Stimulated activated naive CD8-positive, alpha-beta T cell treated with anti-CD3 and anti-CD28 coated beads, Interleukin-15, amount 100 ng/mL, for 72 hours (primary cell): ENCODE measurements around the gene KCNK3.
A peak's percentile ranks its signal among the peaks of the same experiment; 100 is the strongest.
"Not testable (repeated sequence)": the region's sequence is repeated elsewhere in the genome, so short reads cannot be mapped to it uniquely, and the experiment has no call there.

Experiments
- ATAC-seq: fragments of 150-1000 bp; cut with Tn5 transposase; 2 replicates; pipeline ENCODE4 v1.10.0; 2021; ENCODE audit warnings: mild to moderate bottlenecking, moderate library complexity
- DNase-seq, 2 donors: peaks; one replicate each; pipeline ENCODE4 v3.0.0; 2021 to 2022
- H3K27ac Mint-ChIP-seq, 2 donors: one replicate each; pipeline ENCODE4 v1.8.0; 2022; ENCODE audit warnings: mild to moderate bottlenecking in 2 of 2, mixed read lengths in 2 of 2, moderate library complexity in 2 of 2
- H3K27me3 Mint-ChIP-seq: one replicate; pipeline ENCODE4 v1.8.0; 2022; ENCODE audit warnings: mixed read lengths
- H3K4me1 Mint-ChIP-seq: one replicate; pipeline ENCODE4 v1.8.0; 2022; ENCODE audit warnings: mild to moderate bottlenecking, mixed read lengths
- H3K4me3 Mint-ChIP-seq, 2 donors: one replicate each; pipeline ENCODE4 v1.8.0; 2022; ENCODE audit warnings: mild to moderate bottlenecking in 2 of 2, mixed read lengths in 2 of 2, moderate library complexity in 1 of 2
- H3K9me3 Mint-ChIP-seq, 2 donors: one replicate each; pipeline ENCODE4 v1.8.0; 2022; ENCODE audit warnings: mixed read lengths in 2 of 2

Gene KCNK3

DNA sequence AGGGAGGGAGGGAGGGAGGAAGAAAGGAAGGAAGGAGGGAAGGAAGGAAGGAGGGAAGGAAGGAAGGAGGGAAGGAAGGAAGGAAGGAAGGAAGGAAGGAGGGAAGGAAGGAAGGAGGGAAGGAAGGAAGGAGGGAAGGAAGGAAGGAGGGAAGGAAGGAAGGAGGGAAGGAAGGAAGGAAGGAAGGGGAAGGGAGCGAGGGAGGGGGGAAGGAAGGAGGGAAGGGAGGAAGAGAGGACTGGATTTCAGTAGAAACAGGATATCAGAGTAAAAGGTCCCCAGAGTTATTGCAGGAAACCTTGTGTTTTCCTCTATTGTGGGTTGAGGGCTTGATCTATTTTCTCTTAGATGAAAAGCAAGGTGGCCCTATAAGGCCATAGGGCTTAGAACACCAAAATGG, 37.4 kb upstream of the KCNK3 start:
- Mint-ChIP-seq H3K27me3 (peaks cover 33% of the 10 kb centered on the region), H3K9me3 (peaks cover 6 to 18% of the 10 kb centered on the region in 2 donors)
- H3K27ac Mint-ChIP-seq, H3K4me1 Mint-ChIP-seq, DNase-seq, ATAC-seq, H3K4me3 Mint-ChIP-seq: not testable (repeated sequence)

DNA sequence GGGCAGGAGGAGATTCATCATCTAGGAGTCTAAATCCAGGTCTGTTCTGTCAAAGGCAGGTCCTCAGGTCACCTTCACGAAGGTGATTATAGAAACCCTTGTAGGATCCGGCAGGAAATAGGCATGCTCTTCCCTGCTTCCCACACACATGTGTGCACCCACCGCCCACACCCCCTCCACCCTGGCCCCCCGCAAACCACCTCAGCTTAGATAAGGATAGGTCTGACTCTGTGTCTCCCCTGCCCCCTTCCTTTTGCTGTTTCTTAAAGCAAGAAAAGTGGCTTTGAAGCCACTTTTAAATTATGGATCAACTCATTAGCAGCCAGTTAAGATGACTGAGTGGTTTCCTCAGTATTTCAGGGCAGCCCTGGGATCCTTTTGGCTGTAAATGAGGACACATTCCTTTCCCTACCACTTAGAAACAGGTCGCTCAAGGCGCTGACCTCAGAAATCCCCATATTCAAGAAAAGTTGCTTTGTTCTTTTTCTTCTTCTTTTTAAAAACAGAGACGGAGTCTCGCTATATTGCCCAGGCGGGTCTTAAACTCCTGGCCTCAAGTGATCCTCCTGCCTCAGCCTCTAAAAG, 36.8 kb upstream of the KCNK3 start:
- no peak overlapping the region for H3K4me3 Mint-ChIP-seq
- DNase-seq (no peak), ATAC-seq (no peak)
- H3K27ac Mint-ChIP-seq: no peak overlapping the region
- peaks cover 10 to 24% of the 10 kb centered on the region in 2 donors for H3K9me3 Mint-ChIP-seq
- H3K4me1 Mint-ChIP-seq: no peaks in the 10 kb centered on the region
- H3K27me3 Mint-ChIP-seq: peaks cover 27% of the 10 kb centered on the region

DNA sequence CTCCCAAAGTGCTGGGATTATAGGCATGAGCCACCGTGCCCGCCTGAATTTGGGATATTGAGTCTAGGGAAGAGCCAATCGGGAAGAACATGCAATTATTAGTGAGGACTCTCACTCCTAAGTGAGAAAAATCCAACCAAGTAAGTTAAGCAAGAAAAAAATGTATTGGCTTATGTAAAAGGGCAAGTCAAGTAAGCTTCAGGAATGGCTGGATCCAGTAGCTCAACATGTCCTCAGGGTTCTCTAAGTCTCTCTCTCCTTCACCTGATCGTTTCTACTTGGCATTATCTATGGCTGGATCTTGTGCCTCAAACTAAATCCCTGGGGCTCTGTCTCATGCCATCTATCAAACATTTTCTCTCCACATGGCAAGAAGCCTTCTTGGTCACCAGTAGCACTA, 35.3 kb upstream of the KCNK3 start:
- H3K4me3 Mint-ChIP-seq: no peak overlapping the region
- DNase-seq (no peak), ATAC-seq (no peak)
- peaks cover 18 to 30% of the 10 kb centered on the region in 2 donors for H3K9me3 Mint-ChIP-seq
- H3K4me1 Mint-ChIP-seq: no peaks in the 10 kb centered on the region
- no peak overlapping the region for H3K27ac Mint-ChIP-seq
- peaks cover 23% of the 10 kb centered on the region for H3K27me3 Mint-ChIP-seq

- no peak for DNase-seq
- Mint-ChIP-seq H3K4me3 (no peak overlapping the region), H3K27me3 (peaks cover 17% of the 10 kb centered on the region), H3K9me3 (peaks cover 18 to 30% of the 10 kb centered on the region in 2 donors), H3K27ac (no peak overlapping the region), H3K4me1 (no peaks in the 10 kb centered on the region)
- ATAC-seq: no peak
Observed at GRCh38 chr2:26658691-26659346, 33.7 kb upstream of the KCNK3 start.

DNA sequence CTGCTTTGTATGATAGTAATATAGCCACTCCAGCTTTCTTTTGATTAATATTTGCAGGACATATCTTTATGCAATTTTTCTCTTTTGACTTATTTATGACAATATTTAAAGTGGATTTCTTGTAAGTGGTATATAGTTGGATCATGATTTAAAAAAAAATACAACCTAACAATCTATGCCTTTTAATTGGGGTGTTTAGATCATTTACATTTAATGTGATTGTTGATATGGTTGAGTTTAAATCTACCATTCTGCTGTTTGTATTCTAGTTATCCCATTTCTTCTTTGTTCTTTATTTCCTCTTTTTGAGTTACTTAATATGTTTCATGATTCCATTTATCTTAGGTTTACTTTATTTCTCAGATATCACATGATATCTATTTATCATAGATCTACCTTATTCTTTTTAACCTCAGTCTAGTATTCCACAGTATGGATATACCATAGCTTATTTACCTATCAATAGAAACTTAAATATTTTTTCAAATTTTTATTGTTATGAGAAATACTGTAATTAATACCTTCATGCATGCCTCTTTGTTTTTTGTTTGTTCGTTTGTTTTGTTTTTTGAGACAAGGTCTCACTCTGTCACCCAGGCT, 32.1 kb upstream of the KCNK3 start:
- H3K9me3 Mint-ChIP-seq: peaks cover 18 to 30% of the 10 kb centered on the region in 2 donors
- H3K27me3 Mint-ChIP-seq: peaks cover 6% of the 10 kb centered on the region
- no peak overlapping the region for H3K4me3 Mint-ChIP-seq
- ATAC-seq: no peak
- no peaks in the 10 kb centered on the region for H3K4me1 Mint-ChIP-seq
- no peak overlapping the region for H3K27ac Mint-ChIP-seq
- no peak for DNase-seq

DNA sequence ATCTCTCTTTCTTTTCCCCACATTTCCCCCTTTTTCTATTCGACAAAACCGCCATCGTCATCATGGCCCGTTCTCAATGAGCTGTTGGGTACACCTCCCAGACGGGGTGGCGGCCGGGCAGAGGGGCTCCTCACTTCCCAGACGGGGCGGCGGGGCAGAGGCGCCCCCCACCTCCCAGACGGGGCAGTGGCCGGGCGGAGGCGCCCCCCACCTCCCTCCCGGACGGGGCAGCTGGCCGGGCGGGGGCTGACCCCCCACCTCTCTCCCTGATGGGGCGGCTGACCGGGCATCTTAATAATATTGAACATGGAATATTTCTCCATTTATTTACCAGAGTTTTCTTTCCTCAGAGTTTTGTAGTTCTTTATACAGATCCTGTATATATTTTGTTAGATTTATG, 27.2 kb upstream of the KCNK3 start:
- not testable (repeated sequence) for H3K4me1 Mint-ChIP-seq, H3K4me3 Mint-ChIP-seq, DNase-seq, ATAC-seq, H3K27ac Mint-ChIP-seq
- Mint-ChIP-seq H3K27me3 (peaks cover 28% of the 10 kb centered on the region), H3K9me3 (peaks cover 10 to 12% of the 10 kb centered on the region in 2 donors)

DNA sequence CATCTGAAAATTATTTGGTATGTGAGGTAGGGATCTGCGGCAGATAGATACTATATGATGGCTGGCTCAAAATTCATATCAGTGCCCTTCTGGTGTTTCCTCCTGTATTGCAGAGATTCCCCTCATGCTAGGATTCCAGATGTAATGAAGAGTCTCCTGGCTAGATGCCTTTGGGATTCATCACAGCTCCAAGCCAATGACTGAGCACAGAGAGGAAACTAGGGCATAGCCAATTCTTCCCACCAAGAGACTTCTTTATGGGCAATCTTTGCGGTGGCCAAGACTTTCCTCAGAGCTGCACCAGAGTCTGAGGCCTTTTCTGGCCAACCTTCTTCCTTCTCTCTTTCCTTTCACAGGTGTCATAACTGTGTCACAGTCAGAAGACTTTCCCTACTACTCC, 25.9 kb upstream of the KCNK3 start:
- no peaks in the 10 kb centered on the region for H3K4me1 Mint-ChIP-seq
- ATAC-seq (no peak), DNase-seq (no peak)
- no peak overlapping the region for H3K4me3 Mint-ChIP-seq
- H3K27me3 Mint-ChIP-seq: peaks cover 34% of the 10 kb centered on the region
- H3K9me3 Mint-ChIP-seq: no peaks in the 10 kb centered on the region
- no peak overlapping the region for H3K27ac Mint-ChIP-seq

GRCh38 chr2:26668041-26668440, 24.5 kb upstream of the KCNK3 start:
- ATAC-seq (no peak), DNase-seq (no peak)
- Mint-ChIP-seq H3K27ac (no peak overlapping the region), H3K4me1 (no peaks in the 10 kb centered on the region), H3K9me3 (no peaks in the 10 kb centered on the region), H3K4me3 (no peak overlapping the region), H3K27me3 (peaks cover 45% of the 10 kb centered on the region)

GRCh38 chr2:26668856-26669750, 23.4 kb upstream of the KCNK3 start:
- peak; percentile 42 for ATAC-seq
- no peaks in the 10 kb centered on the region for H3K4me1 Mint-ChIP-seq
- DNase-seq: no peak

GRCh38 chr2:26670171-26670570, 22.4 kb upstream of the KCNK3 start:
- Mint-ChIP-seq H3K4me1 (no peaks in the 10 kb centered on the region), H3K27ac (no peak overlapping the region), H3K4me3 (no peak overlapping the region), H3K27me3 (peaks cover 51% of the 10 kb centered on the region), H3K9me3 (no peaks in the 10 kb centered on the region)
- ATAC-seq (no peak), DNase-seq (no peak)

More at GRCh38 chr2:26668856-26669750, 23.4 kb upstream of the KCNK3 start:
- Mint-ChIP-seq H3K9me3 (no peaks in the 10 kb centered on the region), H3K27me3 (peaks cover 51% of the 10 kb centered on the region), H3K27ac (no peak overlapping the region), H3K4me3 (no peak overlapping the region)

DNA sequence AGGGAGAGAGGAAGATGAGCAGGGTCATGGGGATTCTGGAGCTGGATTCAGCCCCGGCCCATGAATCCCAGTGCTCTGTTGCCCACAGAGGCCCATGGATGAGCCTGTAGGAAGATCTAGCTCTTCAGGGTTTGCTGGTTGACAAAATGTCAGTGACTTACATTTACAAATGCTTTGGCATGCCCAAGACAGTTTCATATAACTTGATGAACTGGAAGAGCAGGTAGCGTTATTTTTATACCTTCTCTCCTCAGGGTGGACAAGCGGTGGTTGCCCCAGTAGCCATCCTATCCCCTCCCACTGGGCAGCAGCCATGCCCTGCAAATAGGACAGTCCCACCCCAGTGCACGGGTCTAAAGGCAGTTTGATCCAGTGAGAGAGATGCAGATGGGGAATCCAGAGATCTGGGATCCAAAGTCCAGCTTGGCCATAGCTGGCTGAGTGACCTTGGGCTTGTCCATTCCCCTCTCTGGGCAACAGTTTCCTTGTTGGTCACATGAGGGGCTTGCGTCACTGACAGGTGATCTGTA, 21.5 kb upstream of the KCNK3 start:
- Mint-ChIP-seq H3K27me3 (peaks cover 51% of the 10 kb centered on the region), H3K9me3 (no peaks in the 10 kb centered on the region)
- ATAC-seq: no peak

GRCh38 chr2:26671691-26672090, 20.8 kb upstream of the KCNK3 start:
- Mint-ChIP-seq H3K4me1 (no peaks in the 10 kb centered on the region), H3K27ac (no peak overlapping the region), H3K9me3 (no peaks in the 10 kb centered on the region), H3K4me3 (no peak overlapping the region), H3K27me3 (peaks cover 56% of the 10 kb centered on the region)
- ATAC-seq (no peak), DNase-seq (no peak)

More for the DNA sequence above, 21.5 kb upstream of the KCNK3 start:
- Mint-ChIP-seq H3K27ac (no peak overlapping the region), H3K4me1 (no peaks in the 10 kb centered on the region), H3K4me3 (no peak overlapping the region)
- DNase-seq: no peak

- DNase-seq (no peak), ATAC-seq (no peak)
- Mint-ChIP-seq H3K9me3 (no peaks in the 10 kb centered on the region), H3K4me1 (no peaks in the 10 kb centered on the region), H3K27ac (no peak overlapping the region), H3K4me3 (no peak overlapping the region), H3K27me3 (peaks cover 56% of the 10 kb centered on the region)
Observed at GRCh38 chr2:26672112-26672817, 20.3 kb upstream of the KCNK3 start.

- H3K4me1 Mint-ChIP-seq: no peaks in the 10 kb centered on the region
- H3K4me3 Mint-ChIP-seq: no peak overlapping the region
- peaks cover 52% of the 10 kb centered on the region for H3K27me3 Mint-ChIP-seq
- no peak overlapping the region for H3K27ac Mint-ChIP-seq
- no peaks in the 10 kb centered on the region for H3K9me3 Mint-ChIP-seq
- ATAC-seq: no peak
- no peak for DNase-seq
Observed at GRCh38 chr2:26672818-26673393, 19.6 kb upstream of the KCNK3 start.
